GM20000 (cell line): ENCODE measurements around the gene HYAL2.
A peak's percentile ranks its signal among the peaks of the same experiment; 100 is the strongest.

Source experiments
- DNase-seq: peaks from one replicate; pipeline ENCODE4 v3.0.0; 2012; ENCODE audit warnings: low spot score
- CTCF ChIP-seq: IDR thresholded peaks from 2 replicates; pipeline ENCODE4 v1.5.1; 2012; ENCODE audit warnings: mild to moderate bottlenecking, control low read depth; ENCODE audit errors: extremely low read depth, missing control alignments

Gene HYAL2

GRCh38 chr3:50354186-50354764 lies 31.7 kb upstream of the HYAL2 start:
- DNase-seq = no peak
- no peak for TF ChIP-seq CTCF

DNA sequence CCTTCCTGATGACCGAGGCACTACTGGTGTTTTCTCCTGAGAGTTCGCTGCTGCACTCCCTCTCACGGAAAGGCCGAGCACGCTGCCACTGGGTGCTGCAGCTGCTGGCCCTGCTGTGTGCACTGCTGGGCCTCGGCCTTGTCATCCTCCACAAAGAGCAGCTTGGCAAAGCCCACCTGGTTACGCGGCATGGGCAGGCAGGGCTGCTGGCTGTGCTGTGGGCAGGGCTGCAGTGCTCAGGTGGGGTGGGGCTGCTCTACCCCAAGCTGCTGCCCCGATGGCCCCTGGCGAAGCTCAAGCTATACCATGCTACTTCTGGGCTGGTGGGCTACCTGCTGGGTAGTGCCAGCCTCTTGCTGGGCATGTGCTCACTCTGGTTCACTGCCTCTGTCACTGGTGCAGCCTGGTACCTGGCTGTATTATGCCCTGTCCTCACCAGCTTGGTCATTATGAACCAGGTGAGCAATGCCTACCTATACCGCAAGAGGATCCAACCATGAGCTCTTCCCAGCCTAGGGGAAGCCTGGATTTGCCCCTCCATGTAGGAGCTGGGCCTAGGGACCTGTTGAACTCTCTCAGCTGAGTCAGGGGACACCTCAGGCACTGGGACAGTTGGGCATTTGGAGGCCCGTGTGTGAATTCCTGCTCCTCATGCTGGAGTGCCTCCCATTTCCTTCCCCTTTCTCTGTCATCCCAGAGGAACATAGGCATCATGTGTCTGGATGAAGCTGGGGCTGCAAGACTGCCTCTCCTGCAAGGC lies 30.9 kb upstream of the HYAL2 start:
- DNase-seq = no peak
- no peak for TF ChIP-seq CTCF

- no peak for DNase-seq
- TF ChIP-seq CTCF = no peak
Measured at GRCh38 chr3:50352781-50353180, 30.2 kb upstream of the HYAL2 start.

GRCh38 chr3:50351323-50351697 lies 28.8 kb upstream of the HYAL2 start:
- TF ChIP-seq CTCF = no peak
- no peak for DNase-seq

DNA sequence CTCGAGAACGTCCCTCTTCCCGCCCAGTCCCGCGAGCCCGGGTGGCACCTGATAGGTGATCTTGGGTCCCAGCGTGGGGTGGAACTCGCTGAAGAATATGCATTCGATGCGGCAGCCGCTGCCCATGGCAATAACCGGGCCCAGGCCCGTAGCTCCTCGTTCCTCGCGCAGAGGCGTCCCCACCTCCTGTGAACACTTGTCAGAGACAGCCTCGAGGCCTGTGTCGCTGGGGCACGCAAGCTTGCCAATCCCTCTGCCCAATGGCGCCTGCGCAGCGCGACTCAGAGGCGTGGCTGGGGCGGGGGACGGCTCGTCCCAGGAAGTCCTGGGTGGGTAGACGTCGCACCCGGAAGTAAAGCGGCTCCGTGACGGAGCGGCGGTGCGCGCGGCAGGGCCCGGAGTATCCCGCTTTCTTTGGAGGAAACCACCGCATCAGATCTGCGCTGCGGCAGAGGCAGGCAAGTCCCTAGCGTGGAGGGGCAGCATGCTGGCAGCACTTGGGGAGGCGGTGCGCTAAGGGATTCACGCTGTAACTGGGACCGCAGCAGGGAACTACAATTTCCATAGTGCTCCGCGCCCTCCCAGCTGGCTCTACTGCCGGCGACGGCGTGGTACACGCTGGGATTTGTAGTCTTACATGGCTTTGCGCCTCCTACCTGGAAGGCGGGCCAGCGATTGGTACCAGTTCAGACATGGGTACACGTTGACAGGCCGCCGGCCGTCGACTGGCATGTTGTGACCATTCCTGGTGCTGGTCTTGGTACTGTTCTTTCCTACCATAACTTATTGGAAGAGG lies 28.2 kb upstream of the HYAL2 start, which contains the start of the genes CYB561D2 and NPRL2:
Gene CYB561D2 (plus strand): TSS at position 336 of the 796 bp plus-strand sequence. CDS start 572 bp downstream, outside the sequence.
Gene NPRL2 (minus strand): TSS at position 249 of the 796 bp plus-strand sequence. CDS start 123 bp downstream, at position 126.
- DNase-seq = peak; percentile 95
- no peak for TF ChIP-seq CTCF

DNA sequence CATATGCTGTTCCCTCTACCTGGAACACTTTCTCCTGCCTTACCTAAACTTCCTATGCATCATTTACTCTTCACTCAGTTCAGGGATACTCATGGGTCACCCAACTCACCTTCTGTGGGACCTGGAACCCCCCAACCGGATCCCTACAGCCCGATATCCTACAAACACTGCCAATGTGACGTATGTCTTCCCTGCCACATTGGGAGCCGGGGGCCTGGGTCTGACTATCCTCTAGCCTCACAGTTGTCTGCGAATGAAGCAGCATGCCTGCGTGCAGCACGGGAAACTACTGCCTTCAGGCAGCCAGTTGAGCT lies 27.6 kb upstream of the HYAL2 start:
- no peak for TF ChIP-seq CTCF
- no peak for DNase-seq

DNA sequence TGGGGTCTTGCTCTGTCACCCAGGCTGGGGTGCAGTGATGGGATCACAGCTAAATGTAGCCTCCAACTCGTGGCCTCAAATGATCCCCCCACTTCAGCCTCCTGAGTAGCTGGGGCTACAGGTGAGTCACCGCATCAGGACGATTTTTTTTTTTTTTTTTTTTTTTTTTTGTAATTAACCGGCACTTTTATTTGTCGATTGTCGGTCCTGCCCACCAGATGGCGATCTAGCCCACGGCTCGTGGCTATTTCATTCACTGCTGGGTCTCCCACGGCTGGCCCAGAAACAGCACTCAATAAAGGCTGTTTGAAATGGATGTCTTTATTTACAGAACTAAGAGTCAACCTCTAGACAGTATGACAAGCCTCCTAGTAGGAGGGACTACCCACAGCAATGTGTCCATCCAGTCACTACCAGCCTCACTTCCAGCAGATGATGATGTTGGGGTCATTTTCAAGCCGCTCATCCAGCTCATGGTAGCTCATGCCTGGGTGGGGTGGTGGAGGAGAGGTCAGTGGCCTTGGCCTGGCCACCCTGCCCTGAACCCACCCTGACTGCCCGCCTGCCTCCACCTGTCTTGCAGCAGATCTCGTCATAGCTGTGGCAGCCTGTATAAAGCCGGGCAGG lies 24.8 kb upstream of the HYAL2 start:
- TF ChIP-seq CTCF = peak; percentile 39
- peak; percentile 68 for DNase-seq
